Stimulated activated CD4-positive, alpha-beta T cell treated with anti-CD3 and anti-CD28 coated beads, Interleukin-4, amount 100 ng/mL, for 4 hours (primary cell): ENCODE results near the gene SFXN2.
"Not testable (repeated sequence)": the region's sequence is repeated elsewhere in the genome, so short reads cannot be mapped to it uniquely, and the experiment has no call there.

Experiments
- DNase-seq, 2 experiments: peaks; one replicate each; pipeline ENCODE4 v3.0.0-alpha.2; 2020

SFXN2 gene

DNA sequence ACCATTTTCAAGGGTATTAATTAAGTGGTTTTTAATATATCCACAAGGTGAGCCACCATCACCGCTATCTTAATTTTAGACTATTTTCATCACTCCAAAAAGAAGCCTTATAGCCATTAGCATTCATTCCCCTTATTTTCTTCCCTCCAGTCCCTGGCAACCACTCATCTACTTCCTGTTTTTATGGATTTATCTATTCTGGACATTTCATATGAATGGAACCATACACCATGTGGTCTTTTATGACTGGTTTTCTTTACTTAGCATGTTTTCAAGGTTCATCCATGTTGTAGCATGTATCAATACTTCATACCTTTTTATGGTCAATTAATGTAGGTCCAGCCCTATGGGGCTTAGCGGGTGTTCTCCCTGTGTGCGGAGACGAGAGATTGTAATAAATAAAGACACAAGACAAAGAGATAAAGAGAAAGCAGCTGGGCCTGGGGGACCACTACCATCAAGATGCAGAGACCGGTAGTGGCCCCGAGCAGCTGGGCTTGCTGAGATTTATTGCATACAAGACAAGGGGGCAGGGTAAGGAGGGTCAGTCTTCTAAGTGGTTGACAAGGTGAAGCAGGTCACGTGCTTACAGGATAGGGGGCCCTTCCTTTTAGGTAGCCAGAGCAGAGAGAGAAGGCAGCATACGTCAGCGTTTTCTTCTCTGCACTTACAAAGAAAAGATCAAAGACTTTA, 44.0 kb downstream of the SFXN2 start:
- no peak for DNase-seq

DNA sequence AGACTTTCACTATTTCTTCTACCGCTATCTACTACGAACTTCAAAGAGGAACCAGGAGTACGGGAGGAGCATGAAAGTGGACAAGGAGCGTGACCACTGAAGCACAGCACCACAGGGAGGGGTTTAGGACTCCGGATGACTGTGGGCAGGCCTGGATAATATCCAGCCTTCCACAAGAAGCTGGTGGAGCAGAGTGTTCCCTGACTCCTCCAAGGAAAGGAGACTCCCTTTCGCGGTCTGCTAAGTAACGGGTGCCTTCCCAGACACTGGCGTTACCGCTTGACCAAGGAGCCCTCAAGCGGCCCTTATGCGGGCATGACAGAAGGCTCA, 44.5 kb downstream of the SFXN2 start:
- DNase-seq = not testable (repeated sequence)

DNA sequence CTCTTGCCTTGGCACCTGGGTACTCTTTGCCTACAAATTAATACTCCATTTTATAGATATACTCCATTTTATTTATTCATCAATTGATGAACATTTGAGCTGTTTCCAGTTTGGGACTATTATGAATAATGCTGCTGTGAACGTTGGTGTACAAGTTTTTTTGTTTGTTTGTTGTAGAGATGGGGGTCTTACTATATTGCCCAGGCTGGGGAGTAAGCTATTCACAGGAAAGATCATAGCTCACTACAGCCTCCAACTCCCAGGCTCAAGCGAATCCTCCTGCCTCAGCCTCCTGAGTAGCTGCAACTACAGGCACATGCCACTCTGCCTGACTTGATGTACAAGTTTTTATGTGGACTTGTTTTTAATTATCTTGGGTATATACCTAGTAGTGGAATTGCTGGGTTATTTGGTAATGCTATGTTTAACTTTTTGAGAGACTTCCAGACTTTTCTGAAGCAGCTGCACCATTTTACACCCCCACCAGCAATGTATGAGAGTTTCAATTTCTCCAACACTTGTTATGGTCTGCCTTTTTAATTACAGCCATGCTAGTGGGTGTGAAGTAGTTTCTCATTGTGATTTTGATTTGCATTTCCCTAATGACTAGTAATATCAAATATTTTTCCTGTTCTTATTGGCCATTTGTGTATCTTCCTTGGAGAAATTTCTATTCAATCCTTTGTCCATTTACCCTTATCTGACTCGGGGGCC, 45.2 kb downstream of the SFXN2 start:
- DNase-seq = no peak

DNA sequence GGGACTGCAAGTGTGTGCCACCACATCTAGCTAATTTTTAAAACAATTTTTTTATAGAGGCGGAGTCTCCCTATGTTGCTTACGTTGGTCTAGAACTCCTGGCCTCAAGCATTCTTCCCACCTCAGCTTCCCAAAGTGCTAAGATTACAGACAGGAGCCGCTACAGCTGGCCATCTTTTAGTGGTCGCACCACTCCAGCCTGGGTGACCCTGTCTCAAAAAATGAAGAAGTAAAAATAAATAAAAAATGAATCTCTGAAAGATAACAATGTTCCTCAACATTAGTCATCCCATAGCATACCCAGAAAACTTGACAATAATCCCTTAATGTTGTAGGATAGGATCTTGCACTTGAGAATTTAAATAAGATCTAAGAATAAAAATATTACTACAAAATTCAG, 47.5 kb downstream of the SFXN2 start:
- no peak for DNase-seq

DNA sequence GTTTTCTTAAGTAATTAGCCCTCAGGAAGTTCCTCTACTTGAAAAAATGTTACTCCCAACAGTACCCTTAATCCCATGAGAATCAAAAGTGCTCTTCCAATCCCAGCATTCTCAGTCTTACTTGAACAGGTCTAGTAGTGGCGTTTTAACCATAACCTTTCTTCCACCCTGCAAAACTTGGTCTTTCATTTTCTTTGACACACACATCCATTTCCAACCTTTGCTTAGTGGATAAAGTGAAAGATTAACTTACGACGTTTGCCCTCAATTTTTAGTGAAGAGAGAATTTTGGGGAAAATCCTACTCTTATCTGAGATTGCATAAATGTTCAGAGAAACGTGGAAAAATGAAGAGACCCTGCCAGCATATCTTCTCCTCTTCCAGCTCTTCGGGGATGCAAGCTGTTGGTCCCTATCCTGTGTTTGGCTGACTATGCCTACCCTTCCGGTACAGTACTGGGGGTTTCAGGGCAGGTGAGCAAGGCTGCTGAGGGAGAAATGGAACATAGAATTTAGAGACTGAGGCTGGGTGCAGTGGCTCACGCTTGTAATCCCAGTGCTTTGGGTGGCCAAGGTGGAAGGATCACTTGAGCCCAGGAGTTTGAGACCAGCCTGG, 48.1 kb downstream of the SFXN2 start:
- no peak for DNase-seq

DNA sequence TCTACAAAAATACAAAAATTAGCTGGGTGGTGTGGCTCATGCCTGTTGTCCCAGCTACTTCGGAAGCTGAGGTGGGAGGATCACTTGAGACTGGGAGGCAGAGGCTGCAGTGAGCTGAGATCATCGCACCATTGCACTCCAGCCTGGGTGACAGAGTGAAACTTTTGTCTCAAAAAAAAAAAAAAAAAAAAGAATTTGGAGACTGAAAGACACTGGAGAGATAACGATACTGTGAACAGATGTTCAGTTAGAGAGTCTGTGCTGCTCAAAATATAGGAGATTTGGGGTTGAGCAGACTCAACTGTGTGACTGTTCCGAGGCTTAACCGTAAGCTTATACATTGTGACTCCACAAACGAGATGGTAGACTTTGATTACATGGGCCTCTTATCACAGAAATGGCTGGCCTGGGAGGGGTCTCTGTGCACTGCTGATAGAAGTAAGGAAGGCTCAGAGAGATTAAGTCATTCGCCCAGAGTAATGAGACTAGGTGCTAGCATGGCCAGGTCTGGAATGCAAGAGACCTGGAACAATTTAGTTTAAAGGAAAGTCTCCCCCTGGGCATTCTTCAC, 48.7 kb downstream of the SFXN2 start:
- no peak for DNase-seq

DNA sequence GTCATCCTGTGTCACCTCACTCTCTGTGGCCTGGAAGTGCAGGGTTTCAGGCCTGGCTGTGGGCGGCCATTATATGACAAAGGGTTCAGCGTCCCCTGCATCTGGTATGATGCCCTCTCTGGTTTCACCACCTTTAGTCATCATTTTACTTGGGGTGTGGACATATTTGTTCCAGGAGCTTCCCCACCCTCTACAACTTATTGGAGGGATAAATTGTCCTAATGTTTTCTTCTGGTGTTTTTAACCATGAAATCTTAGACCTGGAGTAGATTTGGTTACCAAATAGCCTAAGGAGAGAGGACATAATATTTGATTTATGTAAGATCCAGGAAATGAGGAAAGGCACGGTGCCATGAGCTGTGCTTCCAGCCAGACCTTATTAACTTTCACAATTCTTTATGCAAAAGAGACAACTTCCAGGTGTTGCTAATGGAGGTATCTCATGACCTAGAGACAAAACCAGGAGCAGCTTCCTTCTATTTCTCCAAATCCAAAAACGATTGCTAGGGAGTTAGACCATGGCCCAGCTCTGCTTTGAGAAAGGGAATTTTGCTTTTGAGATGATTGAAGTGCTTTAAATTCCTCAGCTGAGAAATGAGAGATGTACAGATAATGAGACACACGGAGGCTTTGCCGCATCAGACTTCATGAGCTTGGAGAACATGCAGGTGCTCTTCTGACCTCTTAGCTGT, 50.2 kb downstream of the SFXN2 start:
- DNase-seq = no peak

DNA sequence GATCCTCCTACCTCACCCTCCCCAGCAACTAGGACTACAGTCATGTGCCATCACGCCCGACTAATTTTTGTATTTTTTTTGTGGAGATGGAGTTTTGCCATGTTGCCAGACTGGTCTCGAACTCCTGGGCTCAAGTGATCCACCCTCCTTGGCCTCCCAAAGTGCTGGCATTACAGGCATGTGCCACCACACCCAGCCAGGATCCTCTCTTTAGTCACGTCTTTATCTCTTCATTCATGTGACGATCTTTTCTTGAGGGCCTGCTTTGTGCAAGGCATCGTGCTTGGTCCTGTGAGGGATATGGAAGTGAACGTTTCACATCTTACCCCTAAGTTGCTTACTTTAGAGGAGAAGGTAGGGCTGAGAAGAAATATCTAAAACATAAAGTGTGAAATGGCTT, 50.9 kb downstream of the SFXN2 start:
- no peak for DNase-seq

DNA sequence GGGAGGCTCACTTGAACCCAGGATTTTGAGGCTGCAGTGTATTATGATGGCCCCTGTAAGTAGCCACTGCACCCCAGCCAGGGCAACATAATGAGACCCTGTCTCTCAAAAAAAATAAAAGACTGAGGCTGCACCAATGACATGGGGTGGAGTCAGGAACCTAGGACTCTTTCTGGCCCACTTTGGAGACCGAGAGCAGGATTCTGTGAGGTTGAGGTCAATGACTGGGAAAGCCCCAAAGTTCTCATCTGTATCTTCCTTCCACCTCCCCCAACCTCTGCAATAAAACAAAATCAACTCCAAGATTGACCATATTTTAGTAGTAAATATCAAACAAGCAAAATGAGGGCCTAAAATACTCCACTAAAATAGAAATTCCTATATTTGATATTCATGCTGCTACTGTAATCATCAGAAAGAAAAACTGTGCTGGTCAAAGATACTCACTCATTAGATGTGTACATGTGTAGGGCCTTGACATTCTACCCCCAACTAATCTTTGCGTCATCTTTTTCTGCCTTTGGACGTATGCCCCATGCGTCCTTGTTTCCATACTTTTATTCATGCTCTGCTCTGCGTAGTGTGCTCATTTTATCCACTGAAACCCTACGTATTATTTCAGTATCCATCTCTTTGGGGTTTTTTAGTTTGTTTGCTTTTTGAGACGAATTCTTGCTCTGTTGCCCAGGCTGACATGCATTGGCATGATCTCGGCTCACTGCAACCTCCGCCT, 53.2 kb downstream of the SFXN2 start:
- no peak for DNase-seq

DNA sequence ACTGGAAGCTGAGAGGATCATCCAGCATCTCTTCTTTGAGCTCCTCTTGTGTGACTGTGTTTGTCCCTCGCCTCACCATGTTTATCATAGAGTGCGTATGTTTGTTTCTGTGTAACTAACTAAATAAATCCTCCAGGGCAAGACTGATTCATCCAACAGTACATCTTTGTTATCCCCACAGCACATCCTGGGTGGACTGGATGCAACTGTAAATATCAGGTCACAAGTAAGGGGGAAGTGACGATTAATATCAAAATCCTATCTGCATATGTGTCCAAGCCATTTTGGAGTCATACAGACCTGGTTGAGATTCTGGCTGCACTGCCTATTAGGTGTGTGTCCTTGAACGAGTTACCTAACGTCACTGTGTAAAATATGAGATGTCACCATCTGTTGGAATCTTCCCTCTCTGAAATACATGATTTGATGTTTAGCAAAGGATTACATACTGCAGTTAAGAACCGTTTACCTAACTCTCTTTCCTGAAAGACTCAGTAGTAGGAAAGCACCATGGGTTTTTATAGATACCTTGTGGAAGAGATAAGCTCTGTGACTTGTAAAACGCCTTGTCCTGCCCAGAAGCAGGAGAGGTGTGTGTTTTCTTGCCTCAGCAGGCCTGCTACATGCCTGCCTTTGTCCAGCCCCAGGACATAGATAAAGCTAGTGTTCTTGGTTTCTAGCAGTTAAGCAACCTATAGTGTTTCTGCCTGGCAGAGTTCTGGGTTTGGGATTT, 55.1 kb downstream of the SFXN2 start:
- DNase-seq = no peak

DNA sequence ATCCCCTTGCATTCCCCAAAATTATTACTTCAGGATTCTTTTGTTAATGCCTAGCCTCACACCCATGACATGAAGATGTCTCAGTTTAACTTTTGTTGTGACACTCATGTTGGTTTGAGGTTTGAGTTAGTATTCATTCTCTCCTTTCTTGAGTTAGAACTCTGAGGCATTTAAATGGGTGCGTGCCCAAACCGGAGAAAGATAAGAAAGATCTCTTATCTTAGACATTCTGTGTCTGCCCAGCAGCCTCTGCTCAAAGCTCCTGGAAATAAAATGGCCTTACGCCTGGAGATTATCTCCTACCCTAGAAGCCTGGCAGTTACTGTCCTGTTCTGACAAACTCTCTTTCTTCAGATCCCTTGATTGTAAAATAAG, 55.7 kb downstream of the SFXN2 start:
- DNase-seq = no peak

DNA sequence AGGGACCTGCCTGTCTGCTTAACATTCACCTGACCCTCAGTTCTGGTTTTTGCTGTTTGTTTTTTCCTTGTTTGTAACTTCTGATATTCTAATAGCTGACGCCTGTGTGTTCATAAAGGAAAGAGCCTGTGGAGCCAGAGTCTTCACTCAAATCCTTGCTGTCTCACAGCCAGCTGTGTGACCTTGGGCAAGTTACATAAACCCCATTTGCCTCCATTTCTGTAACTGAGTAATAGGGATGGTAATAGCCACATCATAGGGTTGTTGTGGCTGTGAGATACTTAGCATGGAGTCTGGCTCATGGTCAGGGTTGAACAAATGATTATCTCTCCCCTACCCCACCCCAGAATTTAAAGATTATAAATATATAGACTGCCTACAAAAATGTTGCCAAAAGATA, 56.4 kb downstream of the SFXN2 start:
- no peak for DNase-seq

DNA sequence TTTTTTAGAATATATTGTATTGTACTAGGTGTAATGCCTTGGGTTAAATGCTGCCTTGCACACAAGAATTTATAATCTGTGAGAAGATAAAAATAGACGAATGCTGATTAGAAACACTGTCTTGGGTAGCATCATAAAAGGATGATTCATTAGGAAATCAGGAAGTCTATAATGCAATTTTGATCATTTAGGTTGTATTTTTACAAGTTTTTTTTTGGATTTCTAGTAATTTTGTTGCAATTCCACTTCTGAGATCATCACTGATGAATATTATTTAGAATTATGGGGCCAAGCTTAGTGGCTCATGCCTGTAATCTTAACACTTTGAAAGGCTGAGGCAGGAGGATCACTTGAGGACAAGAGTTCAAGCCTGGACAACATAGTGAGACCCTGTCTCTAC, 58.9 kb downstream of the SFXN2 start:
- no peak for DNase-seq

DNA sequence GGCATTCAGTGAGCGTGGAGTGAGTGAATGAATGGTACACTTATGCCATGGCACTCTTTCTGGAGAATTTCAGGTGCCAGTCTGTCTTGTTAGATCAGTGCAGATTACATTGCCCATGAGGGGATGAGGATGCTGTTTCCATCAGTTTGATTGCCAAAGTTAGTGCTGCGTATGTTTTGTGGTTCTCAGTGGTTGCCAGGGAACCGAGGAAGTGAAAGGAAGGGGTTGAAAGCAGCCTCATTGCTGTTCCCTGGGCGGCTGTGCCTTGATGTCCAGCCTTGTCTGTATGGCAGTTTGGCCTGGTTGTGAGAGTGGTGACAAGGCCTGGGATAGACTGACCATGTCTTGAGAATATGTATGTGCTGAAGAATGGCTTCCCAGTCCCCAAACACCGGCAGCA, 59.5 kb downstream of the SFXN2 start:
- no peak for DNase-seq

DNA sequence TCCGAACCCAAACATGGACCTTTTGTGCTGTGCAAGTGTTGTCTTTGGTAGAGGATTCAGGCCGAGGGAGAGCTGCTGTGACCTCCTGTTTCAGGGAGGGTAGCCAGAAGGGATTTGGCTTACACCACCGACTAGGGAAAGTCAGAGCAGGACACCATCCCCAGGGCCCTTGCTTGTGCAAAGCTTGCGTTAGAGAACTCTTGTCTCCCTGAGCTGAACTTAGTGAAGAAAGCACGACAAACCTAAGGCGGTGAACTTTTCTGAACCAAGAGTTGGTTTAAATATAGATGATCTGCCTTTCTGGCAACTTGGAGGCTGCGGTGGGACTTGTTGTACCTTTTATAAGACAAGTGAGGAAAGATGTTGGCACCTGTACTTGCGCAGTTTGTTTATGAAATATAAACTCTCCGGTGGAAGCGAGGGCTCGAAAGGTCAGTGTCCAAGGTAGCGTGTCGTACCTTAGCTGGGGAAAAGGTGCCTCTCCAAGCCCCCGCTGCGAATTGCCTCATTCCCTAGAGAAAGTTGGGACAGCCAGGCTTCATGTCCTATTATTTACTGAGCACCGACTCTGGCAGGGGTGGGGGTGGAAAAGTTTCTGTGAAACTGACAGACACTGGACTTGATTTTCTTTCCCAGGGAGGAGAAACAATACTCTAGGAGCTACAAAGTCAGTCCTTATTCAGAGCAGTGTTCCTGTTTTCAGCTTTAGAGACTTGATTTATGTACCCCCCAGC, 60.9 kb downstream of the SFXN2 start:
- DNase-seq = no peak

DNA sequence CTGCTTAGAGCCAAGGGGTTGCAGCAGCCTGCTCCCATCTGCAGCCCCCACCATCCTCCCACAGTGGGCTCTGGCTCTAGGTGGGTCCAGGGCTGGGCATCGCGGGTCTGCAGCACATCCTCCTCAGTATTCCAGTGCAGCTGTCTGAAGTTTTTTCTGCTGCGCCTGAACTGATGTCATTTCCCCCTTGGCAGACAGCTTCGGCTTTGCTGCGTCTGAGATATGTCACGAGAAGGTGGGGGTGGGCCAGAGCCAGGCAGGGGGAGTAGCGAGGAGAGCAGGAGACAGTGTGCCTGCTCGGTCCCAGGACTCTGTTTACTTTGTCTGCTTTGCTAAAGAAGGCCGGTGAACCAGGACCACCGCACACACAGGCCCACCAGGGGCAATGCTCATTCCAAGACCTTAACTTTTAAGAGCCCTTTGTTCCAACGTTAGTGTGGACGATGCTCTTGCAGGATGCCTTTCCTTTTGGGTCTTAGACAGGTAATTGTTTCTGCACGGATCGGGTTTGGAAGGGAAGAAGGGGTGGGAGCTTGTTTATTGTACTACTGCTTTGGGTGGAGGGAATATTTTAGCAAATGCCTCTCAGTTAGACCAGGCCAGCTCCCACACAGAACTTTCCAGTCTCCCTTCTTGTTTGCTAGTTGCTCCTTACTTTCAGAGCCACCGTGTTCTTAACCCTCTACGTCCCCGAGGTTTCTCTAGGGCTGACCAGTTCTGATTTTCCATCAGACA, 61.7 kb downstream of the SFXN2 start:
- peak in 1 of 2 experiments; percentile 4 for DNase-seq

DNA sequence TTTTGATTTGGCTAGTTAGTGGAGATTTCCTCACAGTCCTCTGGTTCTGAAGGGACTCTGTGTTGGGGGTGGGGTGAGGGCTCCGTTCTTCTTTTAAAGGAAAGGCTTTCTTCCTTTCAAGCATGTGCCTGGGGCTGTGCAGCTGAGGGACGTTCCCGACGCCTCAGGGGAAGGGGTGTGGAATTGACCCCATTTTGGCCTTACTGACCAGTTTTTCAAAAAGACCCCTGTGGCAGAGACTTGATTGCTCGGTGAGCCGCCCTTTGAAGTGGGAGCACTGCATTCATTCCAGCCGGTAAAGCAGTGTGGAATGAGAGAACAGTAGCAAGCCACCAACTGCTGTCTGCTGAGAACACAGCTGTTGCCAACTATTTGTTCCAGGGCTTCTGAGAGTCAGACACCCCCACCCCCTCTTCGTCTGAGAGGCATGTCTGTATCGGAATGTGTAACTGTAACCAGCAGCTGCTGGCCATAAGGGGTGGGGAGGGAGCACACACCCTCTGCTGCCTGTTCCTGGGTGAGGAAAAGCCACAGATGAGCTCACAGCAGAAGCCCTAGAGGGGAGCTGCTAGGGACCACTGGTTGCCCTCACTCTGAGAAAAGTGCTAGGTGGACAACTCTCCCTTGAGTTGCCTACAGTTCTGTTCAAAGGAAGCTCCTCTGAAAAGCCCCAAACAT, 62.5 kb downstream of the SFXN2 start:
- DNase-seq = no peak

DNA sequence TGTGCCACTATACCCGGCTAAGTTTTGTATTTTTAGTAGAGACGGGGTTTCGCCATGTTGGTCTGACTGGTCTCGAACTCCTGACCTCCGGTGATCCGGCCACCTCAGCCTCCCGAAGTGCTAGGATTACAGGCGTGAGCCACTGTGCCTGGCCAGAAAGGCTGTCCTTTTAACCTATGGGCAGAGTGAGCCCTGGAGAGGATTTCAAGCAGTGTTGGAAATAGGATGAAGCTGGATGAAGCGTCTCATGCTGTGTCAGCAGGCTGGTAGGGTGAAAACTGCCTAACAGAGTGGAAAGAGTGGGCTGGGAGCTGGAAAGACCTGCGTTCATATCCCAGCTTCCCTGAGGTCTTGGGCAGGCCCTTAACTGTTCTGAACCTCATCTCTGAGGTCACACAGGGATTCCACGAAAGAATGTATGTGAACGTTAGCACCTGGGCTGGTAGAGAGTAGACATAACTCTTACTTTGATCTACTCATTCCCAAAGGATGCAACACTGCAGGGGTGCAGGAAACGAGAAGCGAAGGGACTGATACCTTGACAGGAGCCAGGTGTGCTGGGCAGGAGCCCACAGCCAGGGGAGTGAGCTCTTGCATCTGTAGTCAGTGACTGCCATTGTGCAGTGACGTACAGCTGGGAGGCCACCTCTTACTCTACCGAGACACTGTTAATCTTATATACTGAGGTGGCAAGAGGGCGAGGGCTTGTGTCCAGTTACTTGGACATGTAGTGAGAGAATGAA, 63.4 kb downstream of the SFXN2 start:
- DNase-seq = no peak

DNA sequence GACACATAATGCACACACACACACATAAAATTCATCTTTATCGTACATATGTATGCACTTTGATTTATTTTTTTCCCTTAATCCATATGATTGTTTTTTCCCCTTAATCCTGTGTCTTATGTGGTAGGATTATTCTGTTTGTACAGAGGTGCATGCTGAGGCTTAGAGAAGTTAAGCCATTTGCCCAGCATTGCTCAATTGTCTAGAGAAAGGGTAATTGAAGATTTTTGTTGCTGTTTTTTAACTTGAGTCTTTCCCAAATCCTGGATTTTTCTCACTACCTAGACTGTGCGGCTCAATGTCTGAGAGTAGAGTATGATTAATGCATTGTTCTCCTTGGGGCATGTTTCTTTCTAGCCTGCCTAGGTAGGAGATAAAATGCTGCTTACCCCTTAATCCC, 64.3 kb downstream of the SFXN2 start:
- no peak for DNase-seq
